Thoracic aorta (tissue), 2 donors: ENCODE results near the gene CEPT1. TPM values are rescaled to one million over a fixed set of nuclear protein-coding genes. Genes with fewer than 3 reads are reported as not detected.

Experiments
- ATAC-seq: fragments of 150-250 bp; one replicate; pipeline ENCODE4 v1.8.0; 2017; ENCODE audit warnings: low read depth; ENCODE audit not compliant: insufficient number of reproducible peaks, low FRiP score
- DNase-seq: peaks from one replicate; pipeline ENCODE4 v3.0.0-alpha.2; 2020; ENCODE audit warnings: low spot score
- H3K27ac ChIP-seq, 2 donors: fragments of 200-600 bp; sonication (generic); 1 replicate in 1 of 2; 2 replicates in 1 of 2; pipeline ENCODE4 v1.5.1; 2016; ENCODE audit warnings: mild to moderate bottlenecking in 2 of 2, moderate library complexity in 2 of 2
- H3K27me3 ChIP-seq: fragments of 200-600 bp; sonication (generic); replicated peaks from 2 replicates; pipeline ENCODE4 v1.6.0; 2016; ENCODE audit warnings: mild to moderate bottlenecking; ENCODE audit not compliant: insufficient read depth
- H3K36me3 ChIP-seq: fragments of 200-600 bp; sonication (generic); one replicate; pipeline ENCODE4 v1.5.1; 2016
- H3K4me1 ChIP-seq, 2 donors: fragments of 200-600 bp; sonication (generic); 1 replicate in 1 of 2; 2 replicates in 1 of 2; pipeline versions ENCODE4 v1.5.1 to v1.6.0; 2016; ENCODE audit warnings: low read depth in 2 of 2, mild to moderate bottlenecking in 1 of 2; ENCODE audit not compliant: control insufficient read depth in 1 of 2
- H3K4me3 ChIP-seq: fragments of 200-600 bp; sonication (generic); 2 replicates; pipeline ENCODE4 v1.5.1; 2016; ENCODE audit warnings: mild to moderate bottlenecking
- H3K9me3 ChIP-seq: fragments of 200-600 bp; sonication (generic); 2 replicates; pipeline ENCODE4 v1.5.1; 2016
- total RNA-seq, 2 donors: library from RNA; depleted of rRNA; stranded (reverse); fragments of >200 nt; gene quantifications; one replicate each; pipeline versions ENCODE4 v1.1.0 to v1.2.3, GENCODE V29; 2016
- TF ChIP-seq, protein P1 (sequence below): fragments of 200-600 bp; sonication (generic); IDR thresholded peaks from one replicate; pipeline ENCODE4 v1.5.1; 2019; ENCODE audit warnings: antibody characterized with exemption

CEPT1 gene
- total RNA-seq, 2 donors from 2014 or later, result 31.0 to 33.5 TPM

DNA sequence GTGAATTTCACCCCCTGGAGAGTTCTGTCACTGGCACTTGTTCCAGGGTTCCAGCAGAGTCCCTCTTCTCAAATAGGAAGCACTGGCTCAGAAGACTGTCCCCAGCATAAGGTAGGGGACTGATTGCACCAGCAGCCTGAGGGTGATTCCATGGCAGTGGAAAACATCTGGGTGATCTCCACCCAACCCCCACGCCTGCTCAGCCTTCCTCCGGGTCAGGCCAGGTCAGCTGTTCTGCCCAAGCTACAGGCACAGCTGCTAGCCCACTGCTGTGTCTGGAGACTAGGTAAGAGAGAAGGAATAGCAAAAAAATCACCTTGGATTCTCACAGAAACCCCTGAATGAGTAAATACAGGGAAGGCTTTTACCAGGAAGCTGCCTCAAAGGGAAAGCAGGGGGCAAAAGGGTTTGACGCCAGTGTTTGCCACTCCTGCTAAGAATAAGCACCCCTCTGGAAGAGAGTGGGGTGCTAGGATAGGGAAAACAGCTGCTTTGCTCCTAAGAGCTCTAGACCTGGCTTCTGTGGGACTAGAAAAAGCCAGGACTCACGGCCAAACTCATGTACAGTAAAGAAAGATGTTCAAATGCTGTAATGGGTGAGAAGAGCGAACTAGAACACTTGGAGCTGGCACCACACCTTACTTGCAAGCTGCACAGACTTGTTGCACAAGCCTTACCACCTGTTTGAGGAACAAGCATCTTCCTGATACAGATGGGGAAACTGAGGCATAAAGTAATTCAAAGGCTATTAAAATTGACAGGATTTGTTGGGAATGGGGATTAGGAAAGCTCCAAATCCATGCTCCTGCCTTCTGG is 61.5 kb downstream of the CEPT1 start:
- no peaks in the 10 kb centered on the region for H3K9me3 ChIP-seq
- no peak overlapping the region for H3K4me3 ChIP-seq
- ATAC-seq, result no peak
- TF ChIP-seq, protein P1, sequence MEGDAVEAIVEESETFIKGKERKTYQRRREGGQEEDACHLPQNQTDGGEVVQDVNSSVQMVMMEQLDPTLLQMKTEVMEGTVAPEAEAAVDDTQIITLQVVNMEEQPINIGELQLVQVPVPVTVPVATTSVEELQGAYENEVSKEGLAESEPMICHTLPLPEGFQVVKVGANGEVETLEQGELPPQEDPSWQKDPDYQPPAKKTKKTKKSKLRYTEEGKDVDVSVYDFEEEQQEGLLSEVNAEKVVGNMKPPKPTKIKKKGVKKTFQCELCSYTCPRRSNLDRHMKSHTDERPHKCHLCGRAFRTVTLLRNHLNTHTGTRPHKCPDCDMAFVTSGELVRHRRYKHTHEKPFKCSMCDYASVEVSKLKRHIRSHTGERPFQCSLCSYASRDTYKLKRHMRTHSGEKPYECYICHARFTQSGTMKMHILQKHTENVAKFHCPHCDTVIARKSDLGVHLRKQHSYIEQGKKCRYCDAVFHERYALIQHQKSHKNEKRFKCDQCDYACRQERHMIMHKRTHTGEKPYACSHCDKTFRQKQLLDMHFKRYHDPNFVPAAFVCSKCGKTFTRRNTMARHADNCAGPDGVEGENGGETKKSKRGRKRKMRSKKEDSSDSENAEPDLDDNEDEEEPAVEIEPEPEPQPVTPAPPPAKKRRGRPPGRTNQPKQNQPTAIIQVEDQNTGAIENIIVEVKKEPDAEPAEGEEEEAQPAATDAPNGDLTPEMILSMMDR, result no peak
- no peaks in the 10 kb centered on the region for H3K27me3 ChIP-seq
- no peaks in the 10 kb centered on the region for H3K36me3 ChIP-seq
- DNase-seq, result no peak
- H3K27ac ChIP-seq, result peak overlapping the region in 1 of 2 donors; percentile 24
- peaks cover 0 to 20% of the 10 kb centered on the region in 2 donors for H3K4me1 ChIP-seq

GRCh38 chr1:111202366-111202706 is 62.3 kb downstream of the CEPT1 start:
- H3K36me3 ChIP-seq, result no peaks in the 10 kb centered on the region
- no peak overlapping the region for H3K4me3 ChIP-seq
- H3K9me3 ChIP-seq, result no peaks in the 10 kb centered on the region
- no peaks in the 10 kb centered on the region for H3K27me3 ChIP-seq
- no peak for DNase-seq
- peaks cover 0 to 20% of the 10 kb centered on the region in 2 donors for H3K4me1 ChIP-seq
- no peak overlapping the region for H3K27ac ChIP-seq
- TF ChIP-seq, protein P1, result no peak
- ATAC-seq, result no peak

GRCh38 chr1:111202707-111203623 is 62.9 kb downstream of the CEPT1 start:
- Histone ChIP-seq H3K4me1 (peaks cover 0 to 20% of the 10 kb centered on the region in 2 donors), H3K4me3 (peak overlapping the region; percentile 83), H3K27me3 (no peaks in the 10 kb centered on the region), H3K9me3 (no peaks in the 10 kb centered on the region), H3K36me3 (no peaks in the 10 kb centered on the region), H3K27ac (peak overlapping the region in 1 of 2 donors; percentile 59)
- DNase-seq (no peak), ATAC-seq (no peak)
- TF ChIP-seq, protein P1, result no peak

- peak overlapping the region; percentile 35 to 59 for H3K27ac ChIP-seq
- peak overlapping the region; percentile 83 for H3K4me3 ChIP-seq
- H3K27me3 ChIP-seq, result no peaks in the 10 kb centered on the region
- no peaks in the 10 kb centered on the region for H3K36me3 ChIP-seq
- H3K4me1 ChIP-seq, result peaks cover 0 to 20% of the 10 kb centered on the region in 2 donors
- H3K9me3 ChIP-seq, result no peaks in the 10 kb centered on the region
- no peak for DNase-seq
- TF ChIP-seq, protein P1, result no peak
- ATAC-seq, result no peak
Observed at GRCh38 chr1:111203681-111204200, 63.7 kb downstream of the CEPT1 start.
